ENCODE data around the gene GALNTL6. TPM values are rescaled to one million over a fixed set of nuclear protein-coding genes. Genes with fewer than 3 reads are reported as not detected.
A peak's percentile ranks its signal among the peaks of the same experiment; 100 is the strongest.

GALNTL6 gene
- total RNA-seq = 2.1 TPM

DNA sequence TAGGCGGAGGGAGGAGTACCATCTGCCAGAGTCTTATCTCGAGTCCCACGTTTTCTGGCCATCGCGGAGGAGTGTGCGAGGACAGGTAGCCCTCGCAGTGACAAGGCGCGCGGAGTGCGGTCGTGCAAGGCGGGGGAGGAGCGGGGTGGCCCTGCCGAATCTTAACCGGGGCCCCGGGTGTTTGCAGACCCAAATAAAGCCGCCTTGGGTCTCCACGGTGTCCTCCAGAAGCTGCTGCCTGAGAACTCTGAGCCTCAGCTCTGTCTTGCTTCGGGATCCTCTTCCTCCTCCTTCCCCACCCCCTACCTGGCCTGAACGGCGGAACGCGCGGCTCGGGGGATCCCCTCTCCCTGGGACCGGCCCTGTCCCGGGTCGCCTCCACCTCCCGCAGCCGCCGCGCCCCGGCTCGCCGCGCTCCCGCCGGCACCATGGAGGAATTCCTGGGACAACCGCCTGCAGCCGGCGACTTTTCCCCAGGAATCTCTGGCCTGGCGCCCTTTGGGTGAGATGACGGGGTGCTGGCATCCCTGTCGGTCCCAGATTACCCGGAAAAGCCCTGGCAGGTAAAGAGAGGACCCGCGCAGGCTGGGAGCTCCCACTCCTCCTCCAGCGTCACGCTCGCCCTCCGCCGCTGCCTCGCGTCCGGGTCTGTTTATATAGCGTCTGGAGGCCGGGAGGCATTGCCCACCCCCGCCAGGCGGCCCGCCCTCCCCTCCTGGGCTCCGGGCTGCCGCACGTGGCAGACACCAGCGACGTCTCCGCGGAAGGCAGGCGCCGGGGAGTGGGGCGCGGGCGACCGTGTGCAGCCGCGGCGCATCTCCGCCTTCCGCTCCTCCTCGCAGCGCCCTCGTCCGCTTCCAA is at the start of gene GALNTL6:
GALNTL6 (plus strand) TSS at position 740 of the 861 bp plus-strand sequence.
- no peaks in the 10 kb centered on the region for H3K9me3 ChIP-seq (ENCODE audit: control insufficient read depth in 3 of 3, low read length in 3 of 3)
- no peak within 1 kb of the TSS for H3K9ac ChIP-seq (ENCODE audit: low read depth in 1 of 3, low read length in 3 of 3)
- H3K36me3 ChIP-seq (ENCODE audit: control insufficient read depth in 3 of 3, insufficient read depth in 3 of 3, low read length in 3 of 3) = no peaks in the 10 kb centered on the region
- H3K4me3 ChIP-seq (ENCODE audit: low read length in 3 of 3) = peak within 1 kb of the TSS; percentile 57 to 60 (median 59)
- H3K4me1 ChIP-seq (ENCODE audit: control insufficient read depth in 3 of 3, insufficient read depth in 3 of 3, low read length in 3 of 3) = peaks cover 6 to 15% (median 8%) of the 10 kb centered on the region in 3 donors
- peaks cover 24 to 28% (median 25%) of the 10 kb centered on the region in 3 donors for H3K27me3 ChIP-seq (ENCODE audit: control insufficient read depth in 3 of 3, insufficient read depth in 3 of 3, low read length in 3 of 3)
- no peak within 1 kb of the TSS for H3K27ac ChIP-seq (ENCODE audit: low read depth, low read length)

DNA sequence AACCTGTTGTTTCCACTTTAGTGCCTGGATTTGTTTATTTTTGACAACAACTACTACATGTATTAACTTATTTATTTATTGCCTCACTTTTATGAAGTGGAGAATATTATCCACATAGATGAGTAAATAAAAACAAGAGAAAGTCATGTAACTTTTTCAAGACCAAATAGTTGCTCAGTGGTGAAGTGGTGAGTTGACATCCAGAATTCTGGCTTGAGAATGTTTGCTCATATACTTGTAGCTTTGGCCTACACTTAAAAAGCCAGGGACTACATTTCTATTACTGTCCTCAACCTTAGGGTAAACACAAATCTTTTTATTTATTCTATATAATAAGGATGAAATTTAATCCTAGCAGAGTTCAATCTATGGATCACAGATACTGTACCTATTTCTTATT is 47.7 kb upstream of the GALNTL6 start:
- H3K36me3 ChIP-seq (ENCODE audit: control insufficient read depth in 3 of 3, insufficient read depth in 3 of 3, low read length in 3 of 3) = no peaks in the 10 kb centered on the region
- H3K27ac ChIP-seq (ENCODE audit: low read depth, low read length) = no peak overlapping the region
- no peak overlapping the region for H3K4me3 ChIP-seq (ENCODE audit: low read length in 3 of 3)
- H3K27me3 ChIP-seq (ENCODE audit: control insufficient read depth in 3 of 3, insufficient read depth in 3 of 3, low read length in 3 of 3) = no peaks in the 10 kb centered on the region
- no peaks in the 10 kb centered on the region for H3K4me1 ChIP-seq (ENCODE audit: control insufficient read depth in 3 of 3, insufficient read depth in 3 of 3, low read length in 3 of 3)
- no peak overlapping the region for H3K9ac ChIP-seq (ENCODE audit: low read depth in 1 of 3, low read length in 3 of 3)
- no peaks in the 10 kb centered on the region for H3K9me3 ChIP-seq (ENCODE audit: control insufficient read depth in 3 of 3, low read length in 3 of 3)

DNA sequence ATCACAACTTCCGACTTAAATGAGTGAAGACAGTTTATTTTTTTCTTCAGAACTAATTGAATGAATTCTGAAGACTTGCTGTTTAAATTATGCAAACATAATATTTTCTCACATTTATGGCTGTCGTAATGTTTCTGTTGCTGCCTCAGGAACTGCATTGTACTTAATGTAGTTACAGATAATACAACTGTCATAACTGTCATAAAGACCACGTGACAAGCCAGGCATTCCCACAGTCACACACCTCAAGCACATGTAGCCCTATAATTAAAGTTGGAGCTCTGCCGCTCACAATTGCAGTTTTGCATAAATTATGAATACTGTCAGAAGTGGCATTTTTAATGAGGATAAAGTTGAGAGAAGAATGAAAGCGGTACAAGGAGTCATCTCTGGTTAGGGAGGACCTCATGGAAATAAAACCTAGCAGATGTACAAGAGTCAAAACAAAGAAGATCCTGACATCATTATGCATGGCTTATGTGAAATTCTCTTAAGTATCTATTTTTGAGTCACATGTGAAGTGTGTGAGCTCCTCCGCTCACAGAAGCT is 38.5 kb upstream of the GALNTL6 start:
- Histone ChIP-seq H3K27me3 (ENCODE audit: control insufficient read depth in 3 of 3, insufficient read depth in 3 of 3, low read length in 3 of 3) (no peaks in the 10 kb centered on the region), H3K4me1 (ENCODE audit: control insufficient read depth in 3 of 3, insufficient read depth in 3 of 3, low read length in 3 of 3) (no peaks in the 10 kb centered on the region), H3K36me3 (ENCODE audit: control insufficient read depth in 3 of 3, insufficient read depth in 3 of 3, low read length in 3 of 3) (no peaks in the 10 kb centered on the region), H3K9me3 (ENCODE audit: control insufficient read depth in 3 of 3, low read length in 3 of 3) (no peaks in the 10 kb centered on the region), H3K27ac (ENCODE audit: low read depth, low read length) (no peak overlapping the region), H3K4me3 (ENCODE audit: low read length in 3 of 3) (no peak overlapping the region), H3K9ac (ENCODE audit: low read depth in 1 of 3, low read length in 3 of 3) (no peak overlapping the region)

DNA sequence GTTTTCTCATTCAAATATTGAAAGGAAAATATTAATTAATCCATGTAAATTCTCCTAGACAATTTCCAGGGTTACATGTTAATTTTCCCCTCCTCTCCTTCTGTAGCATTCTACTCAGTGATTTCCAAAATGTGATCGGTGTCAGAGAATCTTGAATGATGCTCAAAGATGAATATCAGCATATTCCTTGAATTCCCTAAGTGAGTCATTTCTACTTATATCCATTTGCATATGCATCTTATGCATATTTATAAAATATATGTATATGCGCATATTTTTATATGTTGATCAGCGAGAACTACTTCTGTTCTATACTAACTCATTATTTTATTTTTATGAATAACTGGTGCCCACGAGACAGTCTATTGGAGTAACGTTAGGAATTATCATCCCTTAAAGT is 33.9 kb upstream of the GALNTL6 start:
- Histone ChIP-seq H3K9ac (ENCODE audit: low read depth in 1 of 3, low read length in 3 of 3) (no peak overlapping the region), H3K4me3 (ENCODE audit: low read length in 3 of 3) (no peak overlapping the region), H3K27me3 (ENCODE audit: control insufficient read depth in 3 of 3, insufficient read depth in 3 of 3, low read length in 3 of 3) (no peaks in the 10 kb centered on the region), H3K4me1 (ENCODE audit: control insufficient read depth in 3 of 3, insufficient read depth in 3 of 3, low read length in 3 of 3) (no peaks in the 10 kb centered on the region), H3K27ac (ENCODE audit: low read depth, low read length) (no peak overlapping the region), H3K36me3 (ENCODE audit: control insufficient read depth in 3 of 3, insufficient read depth in 3 of 3, low read length in 3 of 3) (no peaks in the 10 kb centered on the region), H3K9me3 (ENCODE audit: control insufficient read depth in 3 of 3, low read length in 3 of 3) (peaks cover 0 to 2% (median 0%) of the 10 kb centered on the region in 3 donors)

DNA sequence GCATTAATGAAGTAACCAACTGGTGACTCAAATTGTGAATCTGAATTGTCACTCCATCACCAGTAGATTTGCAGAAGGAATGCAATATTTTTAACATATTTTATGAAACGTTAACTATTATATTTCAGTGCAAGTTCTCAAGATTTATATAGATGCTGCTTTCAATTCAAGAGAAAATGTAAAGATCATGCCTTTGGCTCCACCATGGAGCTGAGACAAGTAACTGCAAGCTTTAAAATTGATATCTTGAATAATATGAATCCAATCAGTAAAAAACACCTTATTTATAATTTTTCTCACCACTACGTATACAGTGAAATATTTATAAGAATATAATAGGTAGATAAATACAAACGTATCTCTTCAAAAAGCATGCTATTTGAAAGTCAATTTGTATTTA is 27.8 kb upstream of the GALNTL6 start:
- H3K9me3 ChIP-seq (ENCODE audit: control insufficient read depth in 3 of 3, low read length in 3 of 3) = peaks cover 0 to 2% (median 0%) of the 10 kb centered on the region in 3 donors
- no peak overlapping the region for H3K27ac ChIP-seq (ENCODE audit: low read depth, low read length)
- H3K9ac ChIP-seq (ENCODE audit: low read depth in 1 of 3, low read length in 3 of 3) = no peak overlapping the region
- H3K4me1 ChIP-seq (ENCODE audit: control insufficient read depth in 3 of 3, insufficient read depth in 3 of 3, low read length in 3 of 3) = no peaks in the 10 kb centered on the region
- no peak overlapping the region for H3K4me3 ChIP-seq (ENCODE audit: low read length in 3 of 3)
- H3K27me3 ChIP-seq (ENCODE audit: control insufficient read depth in 3 of 3, insufficient read depth in 3 of 3, low read length in 3 of 3) = no peaks in the 10 kb centered on the region
- no peaks in the 10 kb centered on the region for H3K36me3 ChIP-seq (ENCODE audit: control insufficient read depth in 3 of 3, insufficient read depth in 3 of 3, low read length in 3 of 3)

- Histone ChIP-seq H3K9me3 (ENCODE audit: control insufficient read depth in 3 of 3, low read length in 3 of 3) (no peaks in the 10 kb centered on the region), H3K27ac (ENCODE audit: low read depth, low read length) (peak overlapping the region; percentile 15), H3K36me3 (ENCODE audit: control insufficient read depth in 3 of 3, insufficient read depth in 3 of 3, low read length in 3 of 3) (no peaks in the 10 kb centered on the region), H3K27me3 (ENCODE audit: control insufficient read depth in 3 of 3, insufficient read depth in 3 of 3, low read length in 3 of 3) (no peaks in the 10 kb centered on the region), H3K4me3 (ENCODE audit: low read length in 3 of 3) (no peak overlapping the region), H3K4me1 (ENCODE audit: control insufficient read depth in 3 of 3, insufficient read depth in 3 of 3, low read length in 3 of 3) (peaks cover 0 to 5% (median 4%) of the 10 kb centered on the region in 3 donors), H3K9ac (ENCODE audit: low read depth in 1 of 3, low read length in 3 of 3) (no peak overlapping the region)
Measured at GRCh38 chr4:171793723-171794122, 19.5 kb upstream of the GALNTL6 start.

DNA sequence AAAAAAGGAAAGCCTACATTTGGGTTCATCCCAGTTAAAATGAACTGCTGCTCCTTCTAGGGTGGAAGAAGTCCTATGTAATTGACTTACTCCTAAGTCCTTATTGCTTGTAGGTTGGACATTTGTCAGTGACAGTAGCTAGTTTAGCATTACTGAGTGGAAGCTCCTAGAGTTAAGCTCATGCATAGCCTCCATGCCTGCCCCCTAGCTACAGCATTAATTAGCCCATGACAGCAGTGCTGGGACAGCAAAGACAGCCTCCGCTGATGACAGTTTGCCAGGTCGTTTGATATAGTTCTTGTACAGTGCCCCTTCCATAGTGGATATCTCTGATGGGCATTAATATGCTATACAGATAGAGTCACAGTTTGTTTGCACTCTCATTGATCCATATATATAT is 18.7 kb upstream of the GALNTL6 start:
- Histone ChIP-seq H3K27me3 (ENCODE audit: control insufficient read depth in 3 of 3, insufficient read depth in 3 of 3, low read length in 3 of 3) (no peaks in the 10 kb centered on the region), H3K4me3 (ENCODE audit: low read length in 3 of 3) (no peak overlapping the region), H3K36me3 (ENCODE audit: control insufficient read depth in 3 of 3, insufficient read depth in 3 of 3, low read length in 3 of 3) (no peaks in the 10 kb centered on the region), H3K9me3 (ENCODE audit: control insufficient read depth in 3 of 3, low read length in 3 of 3) (no peaks in the 10 kb centered on the region), H3K27ac (ENCODE audit: low read depth, low read length) (no peak overlapping the region), H3K4me1 (ENCODE audit: control insufficient read depth in 3 of 3, insufficient read depth in 3 of 3, low read length in 3 of 3) (peaks cover 0 to 5% (median 4%) of the 10 kb centered on the region in 3 donors), H3K9ac (ENCODE audit: low read depth in 1 of 3, low read length in 3 of 3) (no peak overlapping the region)

- Histone ChIP-seq H3K4me1 (ENCODE audit: control insufficient read depth in 3 of 3, insufficient read depth in 3 of 3, low read length in 3 of 3) (peaks cover 6 to 15% (median 8%) of the 10 kb centered on the region in 3 donors), H3K9ac (ENCODE audit: low read depth in 1 of 3, low read length in 3 of 3) (no peak overlapping the region), H3K27ac (ENCODE audit: low read depth, low read length) (no peak overlapping the region), H3K4me3 (ENCODE audit: low read length in 3 of 3) (no peak overlapping the region), H3K27me3 (ENCODE audit: control insufficient read depth in 3 of 3, insufficient read depth in 3 of 3, low read length in 3 of 3) (peaks cover 20 to 25% (median 22%) of the 10 kb centered on the region in 3 donors), H3K36me3 (ENCODE audit: control insufficient read depth in 3 of 3, insufficient read depth in 3 of 3, low read length in 3 of 3) (no peaks in the 10 kb centered on the region), H3K9me3 (ENCODE audit: control insufficient read depth in 3 of 3, low read length in 3 of 3) (no peaks in the 10 kb centered on the region)
Measured at GRCh38 chr4:171809854-171810253, 3.4 kb upstream of the GALNTL6 start.

- Histone ChIP-seq H3K27ac (ENCODE audit: low read depth, low read length) (no peak overlapping the region), H3K27me3 (ENCODE audit: control insufficient read depth in 3 of 3, insufficient read depth in 3 of 3, low read length in 3 of 3) (peaks cover 24 to 28% (median 25%) of the 10 kb centered on the region in 3 donors), H3K4me1 (ENCODE audit: control insufficient read depth in 3 of 3, insufficient read depth in 3 of 3, low read length in 3 of 3) (peaks cover 6 to 15% (median 8%) of the 10 kb centered on the region in 3 donors), H3K4me3 (ENCODE audit: low read length in 3 of 3) (peak overlapping the region; percentile 16 to 60 (median 59)), H3K36me3 (ENCODE audit: control insufficient read depth in 3 of 3, insufficient read depth in 3 of 3, low read length in 3 of 3) (no peaks in the 10 kb centered on the region), H3K9ac (ENCODE audit: low read depth in 1 of 3, low read length in 3 of 3) (no peak overlapping the region), H3K9me3 (ENCODE audit: control insufficient read depth in 3 of 3, low read length in 3 of 3) (no peaks in the 10 kb centered on the region)
Measured at GRCh38 chr4:171812333-171812664, 905 bp upstream of the GALNTL6 start.

DNA sequence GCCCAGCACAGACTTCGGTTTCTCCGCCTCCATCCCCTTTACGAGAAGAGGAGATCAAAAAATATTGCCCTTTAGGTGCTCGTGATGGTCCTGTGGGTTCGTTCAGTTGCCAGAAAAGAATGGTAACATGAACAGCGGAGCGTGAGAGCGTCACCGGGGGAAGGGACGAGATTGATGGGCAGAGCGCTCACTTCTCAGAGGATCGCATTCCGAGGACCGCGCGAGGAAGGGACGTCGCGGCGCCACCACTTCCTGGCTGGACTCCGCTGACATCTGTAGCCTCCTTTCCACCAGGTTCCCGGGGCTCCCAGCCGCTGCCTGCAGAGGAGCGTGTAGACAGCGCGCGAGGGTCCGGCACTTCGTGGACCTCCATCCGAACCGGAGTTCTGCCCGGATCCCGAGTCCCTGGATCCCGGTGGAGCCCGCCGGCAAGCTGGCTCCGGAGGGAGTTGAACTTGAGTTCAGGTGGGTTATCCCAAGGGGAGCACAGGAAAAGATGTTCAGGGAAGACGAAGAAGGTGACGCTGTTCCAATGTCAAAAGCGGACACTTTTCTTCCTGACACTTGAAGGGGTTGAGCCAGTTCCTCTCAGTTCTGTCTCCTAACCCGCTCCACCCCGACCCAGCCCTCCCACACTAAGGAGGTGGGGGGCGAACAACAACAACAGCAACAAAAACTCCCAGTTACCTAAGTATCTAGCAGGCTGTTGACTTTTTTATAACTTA is 484 bp downstream of the GALNTL6 start:
- Histone ChIP-seq H3K27me3 (ENCODE audit: control insufficient read depth in 3 of 3, insufficient read depth in 3 of 3, low read length in 3 of 3) (peaks cover 24 to 28% (median 25%) of the 10 kb centered on the region in 3 donors), H3K4me1 (ENCODE audit: control insufficient read depth in 3 of 3, insufficient read depth in 3 of 3, low read length in 3 of 3) (peaks cover 6 to 15% (median 8%) of the 10 kb centered on the region in 3 donors), H3K9me3 (ENCODE audit: control insufficient read depth in 3 of 3, low read length in 3 of 3) (no peaks in the 10 kb centered on the region), H3K9ac (ENCODE audit: low read depth in 1 of 3, low read length in 3 of 3) (no peak overlapping the region), H3K4me3 (ENCODE audit: low read length in 3 of 3) (peak overlapping the region; percentile 50 to 59 (median 57)), H3K36me3 (ENCODE audit: control insufficient read depth in 3 of 3, insufficient read depth in 3 of 3, low read length in 3 of 3) (no peaks in the 10 kb centered on the region), H3K27ac (ENCODE audit: low read depth, low read length) (no peak overlapping the region)

Measured in skeletal muscle tissue (tissue), 4 donors.